ENCODE measurements around the gene APCDD1L.
"Not testable (repeated sequence)": the region's sequence is repeated elsewhere in the genome, so short reads cannot be mapped to it uniquely, and the experiment has no call there.

APCDD1L gene

DNA sequence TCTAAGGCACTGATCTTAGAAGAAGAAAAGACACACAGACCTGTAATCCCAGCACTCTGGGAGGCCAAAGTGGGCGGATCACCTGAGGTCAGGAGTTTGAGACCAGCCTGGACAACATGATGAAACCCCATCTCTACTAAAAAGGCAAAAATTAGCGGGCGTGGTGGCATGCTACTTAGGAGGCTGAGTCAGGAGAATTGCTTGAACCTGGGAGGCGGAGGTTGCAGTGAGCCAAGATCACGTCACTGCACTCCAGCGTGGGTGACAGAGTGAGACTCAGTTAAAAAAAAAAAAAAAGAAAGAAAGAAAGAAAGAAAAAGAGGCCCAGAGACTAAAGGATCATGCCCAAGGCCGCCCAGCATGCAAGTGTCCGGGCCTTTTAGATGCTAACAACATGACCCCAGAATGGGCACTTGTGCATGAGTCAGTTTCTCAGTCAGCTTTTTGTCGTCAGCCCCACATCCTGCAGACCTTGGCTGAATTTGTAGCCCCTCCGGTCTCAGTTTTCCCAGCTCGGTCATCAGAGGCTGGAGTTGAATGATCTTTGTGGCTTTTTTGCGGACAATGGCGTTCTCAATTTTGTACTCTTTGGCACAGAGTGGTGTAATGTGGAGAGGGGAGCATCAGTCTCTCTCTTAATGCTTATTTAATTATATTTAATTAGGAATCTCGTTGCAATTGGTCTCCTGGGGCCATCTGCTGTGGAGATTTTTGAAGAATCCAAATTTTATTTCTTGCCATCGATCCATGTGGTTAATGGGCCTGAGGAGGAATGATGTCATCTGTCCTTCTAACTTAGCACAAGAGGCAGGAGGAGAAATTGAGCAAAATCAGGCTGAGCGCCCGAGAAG, 30.6 kb upstream of the APCDD1L start:
- in situ Hi-C loops (cut with MboI; ENCODE audit: low sequenced_read_pairs), result no loop called here

DNA sequence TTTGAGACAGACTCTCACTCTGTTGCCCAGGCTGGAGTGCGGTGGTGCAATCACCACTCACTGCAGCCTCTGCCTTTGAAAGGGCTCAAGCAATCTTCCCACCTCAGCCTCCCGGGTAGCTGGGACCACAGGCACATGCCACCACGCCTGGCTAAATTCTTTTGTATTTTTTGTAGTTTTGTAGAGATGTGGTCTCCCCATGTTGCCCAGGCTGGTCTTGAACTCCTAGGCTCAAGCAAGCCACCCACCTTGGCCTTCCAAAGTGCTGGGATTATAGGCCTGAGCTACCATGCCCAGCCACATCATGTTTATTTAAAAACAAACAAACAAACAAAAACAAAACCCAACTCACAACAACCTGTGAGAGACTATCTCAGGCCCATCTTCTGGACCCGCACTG, 29.7 kb upstream of the APCDD1L start:
- in situ Hi-C loops (cut with MboI; ENCODE audit: low sequenced_read_pairs), result no loop called here

DNA sequence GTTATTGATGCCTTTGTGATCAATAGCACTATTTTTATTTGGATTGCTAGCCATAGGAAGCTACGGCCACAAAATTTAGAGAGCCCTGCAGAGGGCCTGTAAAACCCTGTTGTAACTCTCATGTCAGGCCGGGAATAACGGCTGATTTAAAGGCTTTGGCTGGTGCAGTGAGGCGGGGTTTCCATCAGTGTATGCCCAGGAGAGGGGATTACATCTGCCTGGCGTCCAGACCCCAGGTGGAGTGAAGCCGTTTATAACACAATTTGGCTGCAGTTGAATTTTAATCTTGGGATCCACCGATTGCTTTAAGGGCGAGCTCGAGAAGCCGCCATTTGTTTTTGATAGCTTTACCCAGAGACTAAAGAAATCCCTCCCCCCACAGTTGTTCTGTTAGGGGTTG, 29.1 kb upstream of the APCDD1L start:
- in situ Hi-C loops (cut with MboI; ENCODE audit: low sequenced_read_pairs), result no loop called here

DNA sequence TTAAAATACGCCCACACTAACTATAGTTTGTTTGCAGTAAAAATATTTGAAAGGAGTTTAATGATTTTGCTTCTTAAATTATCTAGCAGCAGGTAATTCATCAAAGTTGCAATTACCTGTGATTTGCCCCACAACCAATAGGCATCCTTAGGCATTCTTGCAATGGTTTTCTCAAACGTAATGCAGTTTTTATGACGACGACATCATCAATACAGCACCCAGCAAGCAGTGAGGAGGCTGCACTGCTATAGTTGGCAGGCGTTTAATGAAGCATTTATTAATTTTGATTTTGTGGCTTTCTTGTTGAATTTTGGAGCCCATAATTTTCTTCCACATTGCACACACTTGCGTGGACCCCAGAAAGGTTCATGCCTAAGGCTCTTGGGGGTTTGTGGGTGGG, 28.1 kb upstream of the APCDD1L start:
- in situ Hi-C loops (cut with MboI; ENCODE audit: low sequenced_read_pairs), result no loop called here

DNA sequence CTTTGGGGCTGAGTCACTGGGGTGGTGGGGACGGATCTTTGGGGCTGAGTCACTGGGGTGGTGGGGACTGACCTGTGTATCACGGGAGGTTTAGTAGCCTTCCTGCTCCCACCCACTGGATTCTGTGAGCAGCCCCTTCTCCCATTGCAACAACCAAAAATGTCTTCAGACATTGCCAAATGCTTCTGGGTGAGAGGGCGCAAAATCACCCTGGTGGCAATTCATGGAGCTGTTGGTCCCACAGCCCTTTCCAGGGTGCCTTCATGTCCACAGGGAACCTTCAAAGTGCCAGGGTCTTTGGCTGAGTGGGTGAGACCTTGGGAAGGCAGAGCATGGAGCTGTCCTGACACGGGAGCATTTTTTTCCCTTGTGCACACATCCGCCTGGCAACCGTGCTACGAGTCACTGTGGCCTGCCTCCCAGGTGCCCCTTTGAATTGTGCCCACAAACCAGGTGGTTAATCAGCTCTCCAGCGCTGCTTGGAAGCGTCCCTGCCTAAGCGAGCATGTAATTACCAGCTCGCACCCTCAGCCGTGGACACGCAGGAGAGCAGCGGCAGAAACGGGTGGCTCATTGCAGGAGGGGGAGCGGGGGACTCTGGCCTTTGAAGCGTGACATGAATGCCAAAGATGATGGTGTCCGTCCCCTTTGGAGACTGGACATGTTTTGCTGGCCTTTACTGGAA, 27.4 kb upstream of the APCDD1L start:
- in situ Hi-C loops (cut with MboI; ENCODE audit: low sequenced_read_pairs), result no loop called here

DNA sequence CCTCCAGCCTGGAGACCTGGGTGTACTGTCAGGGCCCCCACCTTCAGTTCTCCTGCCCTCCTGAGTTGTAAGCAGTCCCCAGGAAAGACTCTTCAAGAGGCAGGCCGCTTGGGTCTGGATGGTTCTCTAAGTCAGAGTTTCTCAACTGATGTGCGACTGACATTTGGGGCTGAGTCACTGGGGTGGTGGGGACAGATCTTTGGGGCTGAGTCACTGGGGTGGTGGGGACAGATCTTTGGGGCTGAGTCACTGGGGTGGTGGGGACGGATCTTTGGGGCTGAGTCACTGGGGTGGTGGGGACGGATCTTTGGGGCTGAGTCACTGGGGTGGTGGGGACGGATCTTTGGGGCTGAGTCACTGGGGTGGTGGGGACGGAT, 26.8 kb upstream of the APCDD1L start:
- in situ Hi-C loops (cut with MboI; ENCODE audit: low sequenced_read_pairs), result not testable (repeated sequence)

DNA sequence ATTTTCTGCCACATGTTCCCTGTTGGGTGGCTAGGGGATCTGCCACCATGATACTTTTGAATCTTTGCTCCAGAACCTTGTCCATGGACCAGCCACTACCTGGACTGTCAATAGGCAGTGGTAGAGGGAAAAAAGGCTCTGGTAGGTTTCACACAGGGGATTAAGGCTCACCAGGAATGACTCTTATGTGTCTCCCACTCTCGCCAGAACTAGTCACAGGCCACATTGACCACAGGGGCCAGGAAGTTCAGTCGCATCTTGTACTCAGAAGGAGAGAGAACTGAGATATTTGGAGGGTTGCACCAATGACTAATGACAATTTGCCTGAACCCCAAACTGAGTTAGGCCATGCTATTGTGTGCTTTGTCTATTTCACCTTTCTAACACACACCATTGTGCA, 23.6 kb upstream of the APCDD1L start:
- in situ Hi-C loops (cut with MboI; ENCODE audit: low sequenced_read_pairs), result no loop called here

DNA sequence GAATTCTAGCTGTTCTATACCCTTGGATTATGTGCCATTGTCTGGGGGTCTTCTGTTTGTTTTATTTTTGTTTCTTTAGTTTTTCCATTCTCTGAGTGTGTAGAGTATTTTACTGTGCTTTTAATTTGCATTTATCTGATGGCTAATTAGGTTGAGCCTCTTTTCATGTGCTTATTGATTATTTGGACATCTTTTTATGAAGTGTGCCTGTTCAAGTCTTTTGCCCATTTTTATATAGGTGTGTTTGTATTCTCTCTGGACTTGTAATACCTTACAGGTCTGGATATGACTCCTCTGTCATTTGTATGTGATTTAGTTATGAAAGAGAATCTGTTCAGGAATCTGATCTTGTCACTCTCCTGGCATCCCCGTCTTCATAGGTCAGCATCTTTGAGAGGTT, 22.6 kb upstream of the APCDD1L start:
- in situ Hi-C loops (cut with MboI; ENCODE audit: low sequenced_read_pairs), result no loop called here

DNA sequence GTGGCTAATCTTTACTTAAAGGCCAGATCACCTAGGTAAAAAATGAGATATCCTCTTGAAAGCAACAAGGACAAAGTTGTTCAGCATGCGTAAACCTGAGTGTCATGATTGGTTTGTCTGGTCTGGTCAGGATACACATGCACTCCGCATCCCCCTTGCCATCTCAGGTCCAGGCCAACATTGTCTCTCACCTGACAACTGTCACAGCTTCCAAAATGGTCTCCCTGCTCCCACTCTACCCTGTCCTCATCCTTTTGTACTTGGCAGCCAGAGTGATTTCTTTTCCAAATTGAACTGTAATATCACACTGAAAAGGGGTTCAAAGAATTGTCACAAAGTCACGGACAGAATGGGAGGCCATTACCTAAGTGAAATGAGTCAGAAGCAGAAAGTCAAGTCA, 21.1 kb upstream of the APCDD1L start:
- in situ Hi-C loops (cut with MboI; ENCODE audit: low sequenced_read_pairs), result no loop called here

DNA sequence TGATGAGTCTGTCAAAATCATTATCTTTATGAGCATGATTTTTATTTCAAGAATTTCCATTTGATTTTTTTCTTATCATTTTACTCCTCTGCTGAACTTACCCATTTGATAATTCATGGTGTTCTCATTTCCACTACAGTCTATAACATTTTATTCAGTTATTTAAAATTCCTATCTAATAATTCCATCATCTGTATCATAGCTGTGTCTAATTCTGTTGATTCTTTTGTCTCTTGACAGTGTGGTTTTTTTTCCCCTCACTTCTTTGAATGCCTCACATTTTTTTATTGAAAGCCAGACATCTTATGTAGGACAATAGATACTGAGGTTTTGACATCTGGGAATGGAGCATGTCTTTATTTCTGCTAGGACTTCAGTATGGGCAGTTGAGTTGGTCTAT, 16.5 kb upstream of the APCDD1L start:
- in situ Hi-C loops (cut with MboI; ENCODE audit: low sequenced_read_pairs), result no loop called here

DNA sequence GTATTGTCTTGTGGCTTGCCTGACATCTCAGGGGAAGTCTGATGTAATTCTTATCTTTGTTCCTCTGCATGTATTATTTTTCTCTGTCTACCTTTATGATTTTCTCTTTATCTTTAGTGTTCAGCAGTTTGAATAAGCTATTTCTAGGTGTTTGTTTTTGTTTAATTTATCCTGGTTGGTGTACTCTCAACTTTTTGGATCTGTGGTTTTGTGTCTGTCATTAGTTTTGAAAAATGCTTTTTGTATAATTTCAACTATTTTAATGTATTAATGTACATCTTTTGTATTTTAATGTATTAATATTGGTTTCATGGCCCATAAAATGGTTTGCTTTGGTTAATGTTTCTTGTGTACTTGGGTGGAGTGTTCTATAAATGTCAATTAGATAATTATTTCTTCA, 15.9 kb upstream of the APCDD1L start:
- in situ Hi-C loops (cut with MboI; ENCODE audit: low sequenced_read_pairs), result no loop called here

DNA sequence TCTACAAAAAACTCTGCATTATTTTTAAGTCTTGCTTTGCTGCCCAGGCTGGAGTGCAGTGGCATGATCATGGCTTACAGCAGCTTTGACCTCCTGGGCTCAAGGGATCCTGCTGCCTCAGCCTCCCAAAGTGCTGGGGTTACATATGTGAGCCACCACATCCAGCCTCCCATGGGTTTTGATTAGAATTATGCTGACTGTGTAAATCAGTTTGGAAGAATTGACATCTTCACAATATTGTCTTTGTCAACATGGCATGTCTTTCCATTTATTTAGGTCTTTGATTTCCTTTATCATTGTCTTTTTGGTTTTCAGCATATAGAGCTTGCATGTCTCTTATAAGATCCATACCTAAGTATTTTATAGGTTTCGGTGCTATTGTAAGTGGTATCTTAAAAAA, 13.2 kb upstream of the APCDD1L start:
- in situ Hi-C loops (cut with MboI; ENCODE audit: low sequenced_read_pairs), result no loop called here

DNA sequence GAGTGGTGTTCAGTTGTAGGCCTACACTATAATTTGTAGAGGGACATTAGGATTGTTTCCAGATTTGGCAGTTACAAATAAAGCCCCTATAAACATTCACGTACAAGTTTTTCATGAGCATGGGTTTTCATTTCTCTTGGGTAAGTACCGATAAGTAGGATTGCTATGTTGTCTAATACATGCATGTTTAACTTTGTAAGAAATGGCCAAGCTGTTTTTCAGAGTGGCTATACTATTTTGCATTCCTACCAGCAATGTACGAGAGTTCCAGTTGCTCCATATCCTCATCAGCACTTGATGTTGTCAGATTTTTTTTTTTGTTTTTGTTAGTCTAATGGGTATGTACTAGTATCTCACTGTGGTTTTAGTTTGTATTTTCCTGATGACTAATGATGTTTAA, 11.2 kb upstream of the APCDD1L start:
- in situ Hi-C loops (cut with MboI; ENCODE audit: low sequenced_read_pairs), result no loop called here

DNA sequence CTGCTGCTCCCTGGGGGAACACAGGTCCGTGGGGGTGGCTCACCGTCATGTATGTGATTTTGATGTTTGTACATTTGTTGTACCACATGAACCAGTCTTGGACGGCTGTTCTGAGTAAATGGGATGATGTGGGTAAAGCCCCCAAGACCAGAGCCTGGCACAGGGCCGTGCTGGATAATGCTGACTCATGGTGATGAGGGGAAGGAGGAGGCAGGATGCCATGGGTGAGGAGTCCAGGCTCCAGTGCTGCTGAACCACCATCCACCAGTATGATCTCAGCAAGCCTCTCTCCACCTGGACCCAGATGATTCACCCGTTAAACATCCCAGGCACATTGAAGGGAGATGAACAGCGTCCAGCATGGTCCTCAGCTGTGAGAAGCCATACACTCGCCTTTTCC, 9.6 kb upstream of the APCDD1L start:
- in situ Hi-C loops (cut with MboI; ENCODE audit: low sequenced_read_pairs), result no loop called here

DNA sequence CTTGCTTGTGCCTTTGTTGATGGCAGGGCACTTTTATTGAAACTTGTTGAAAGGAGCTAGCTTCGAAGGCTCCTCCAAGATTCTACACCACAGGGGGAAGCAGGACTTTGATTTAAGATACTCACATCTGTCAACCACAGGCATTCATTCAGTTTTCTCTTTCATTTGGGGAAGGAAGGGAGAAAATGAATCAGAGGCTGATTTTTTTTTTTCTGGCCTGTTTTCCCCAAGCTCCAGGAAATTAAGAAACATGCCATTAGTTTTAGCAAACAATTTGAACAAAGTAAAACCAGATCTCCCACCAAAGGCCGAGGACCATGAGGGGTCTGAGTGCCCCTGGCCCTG, 8.7 kb upstream of the APCDD1L start:
- in situ Hi-C loops (cut with MboI; ENCODE audit: low sequenced_read_pairs), result no loop called here

DNA sequence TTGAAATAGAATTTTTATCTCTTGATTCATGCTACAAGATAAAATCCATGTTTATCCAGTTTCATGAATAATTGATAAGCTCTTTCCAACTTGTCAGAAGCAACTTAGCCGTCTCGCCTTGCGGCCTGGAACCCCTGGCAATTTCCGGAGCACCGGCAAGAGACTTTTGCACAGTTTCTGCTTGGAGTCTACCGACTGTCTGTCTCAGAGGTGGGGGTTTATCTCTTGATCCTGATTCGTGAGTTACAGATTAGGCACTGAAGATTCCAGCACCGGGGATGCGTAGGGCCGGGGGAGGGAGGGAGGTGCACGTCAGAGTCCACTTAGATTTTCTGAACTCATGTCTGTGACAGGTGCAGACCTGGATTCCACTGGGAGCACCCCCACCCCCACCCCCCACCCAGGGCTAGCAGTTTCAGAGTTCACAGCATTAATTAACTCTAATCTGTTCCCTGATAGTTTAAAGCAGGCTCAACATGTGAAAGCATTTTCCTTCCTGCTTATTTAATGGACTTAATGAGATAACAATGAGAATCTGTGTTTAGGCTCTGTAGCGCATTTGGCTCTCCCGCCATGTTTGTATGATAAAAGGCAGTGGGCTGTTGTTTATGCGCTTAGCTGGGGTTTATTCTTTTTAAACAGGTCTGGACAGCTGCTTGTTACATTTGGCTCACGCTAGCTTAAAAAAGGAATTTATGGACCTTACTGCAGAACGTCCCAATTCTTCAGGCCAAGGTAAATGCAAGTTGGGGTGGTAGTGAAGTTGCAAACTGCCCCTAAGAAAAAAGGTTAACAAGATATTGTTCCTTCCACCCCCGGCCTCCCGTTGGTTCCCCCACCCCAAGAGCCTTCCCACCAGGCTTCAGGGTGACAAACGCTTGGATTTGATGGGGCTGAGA, 8.1 kb upstream of the APCDD1L start:
- in situ Hi-C loops (cut with MboI; ENCODE audit: low sequenced_read_pairs), result no loop called here

DNA sequence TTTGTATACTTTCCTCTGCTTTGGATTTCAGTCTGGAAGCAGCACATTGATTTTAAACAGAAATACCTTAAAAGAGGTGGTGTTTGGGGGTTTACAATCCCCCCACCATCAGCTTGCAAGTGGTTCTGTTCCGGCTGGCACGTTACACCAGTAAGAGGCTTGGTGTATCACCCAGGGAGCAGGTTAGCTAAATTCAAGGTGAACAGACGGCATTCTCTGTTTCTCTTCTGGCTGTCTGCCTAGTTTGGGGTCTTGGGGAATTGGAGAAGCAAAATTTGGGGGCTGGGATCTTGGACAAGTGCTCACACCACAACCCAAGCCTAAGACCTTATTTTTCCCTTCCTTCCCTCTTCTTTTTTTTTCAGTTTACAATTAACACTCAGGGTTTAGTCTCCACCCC, 7.5 kb upstream of the APCDD1L start:
- in situ Hi-C loops (cut with MboI; ENCODE audit: low sequenced_read_pairs), result no loop called here

DNA sequence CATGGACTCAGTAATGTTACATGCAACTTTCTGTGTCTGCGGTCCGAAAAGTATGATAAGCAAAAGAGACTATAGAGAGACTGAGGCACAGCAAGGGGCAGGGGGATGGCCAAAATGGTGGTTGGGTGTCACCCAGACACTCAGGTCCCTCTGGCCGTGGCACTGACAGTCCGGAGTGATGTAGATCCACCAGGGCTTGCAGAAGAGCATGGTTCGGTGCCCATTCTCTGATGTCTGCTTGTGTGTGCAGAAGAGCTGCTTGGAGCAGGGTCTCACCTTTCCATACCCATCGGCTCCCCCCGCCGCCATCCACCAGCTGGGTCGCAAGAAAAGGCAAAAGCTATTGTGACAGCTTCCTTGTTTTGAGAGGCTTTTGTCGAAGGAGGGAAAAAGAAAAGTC, 6.6 kb upstream of the APCDD1L start:
- in situ Hi-C loops (cut with MboI; ENCODE audit: low sequenced_read_pairs), result no loop called here

DNA sequence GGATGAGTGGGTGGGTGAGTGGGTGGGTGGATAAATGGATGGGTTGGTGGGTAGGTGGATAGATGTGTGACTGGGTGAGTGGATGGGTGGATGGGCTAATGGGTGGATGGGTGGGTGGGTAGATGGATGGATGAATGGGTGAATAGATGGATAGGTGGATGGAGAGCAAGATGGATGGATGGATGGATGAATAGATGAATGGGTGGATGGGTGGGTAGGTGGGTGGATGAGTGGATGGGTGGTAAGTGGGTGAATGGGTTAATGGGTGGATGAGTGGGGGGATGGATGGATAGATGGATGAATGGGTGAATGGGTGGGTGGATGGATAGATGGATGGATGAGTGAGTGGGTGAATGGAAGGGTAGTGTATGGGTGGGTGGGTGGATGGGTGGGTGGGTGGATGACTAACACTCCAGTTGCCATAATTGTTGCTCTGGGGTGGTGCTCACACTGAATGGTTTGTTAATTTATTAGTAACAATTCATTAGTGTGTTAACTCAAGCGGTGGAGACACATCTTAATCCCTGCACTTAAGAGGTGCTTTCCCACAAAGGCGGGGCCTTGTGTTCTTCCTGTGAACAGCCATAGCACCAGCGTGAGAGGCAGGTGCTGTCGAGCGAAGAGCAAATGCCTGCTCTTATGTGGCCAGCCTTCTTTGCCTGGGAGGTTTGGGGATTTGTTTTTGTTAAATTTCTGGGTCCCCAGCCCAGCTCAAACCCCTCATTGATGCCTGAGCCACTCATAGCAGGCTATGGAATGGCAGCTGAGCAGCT, 4.9 kb upstream of the APCDD1L start:
- in situ Hi-C loops (cut with MboI; ENCODE audit: low sequenced_read_pairs), result no loop called here

DNA sequence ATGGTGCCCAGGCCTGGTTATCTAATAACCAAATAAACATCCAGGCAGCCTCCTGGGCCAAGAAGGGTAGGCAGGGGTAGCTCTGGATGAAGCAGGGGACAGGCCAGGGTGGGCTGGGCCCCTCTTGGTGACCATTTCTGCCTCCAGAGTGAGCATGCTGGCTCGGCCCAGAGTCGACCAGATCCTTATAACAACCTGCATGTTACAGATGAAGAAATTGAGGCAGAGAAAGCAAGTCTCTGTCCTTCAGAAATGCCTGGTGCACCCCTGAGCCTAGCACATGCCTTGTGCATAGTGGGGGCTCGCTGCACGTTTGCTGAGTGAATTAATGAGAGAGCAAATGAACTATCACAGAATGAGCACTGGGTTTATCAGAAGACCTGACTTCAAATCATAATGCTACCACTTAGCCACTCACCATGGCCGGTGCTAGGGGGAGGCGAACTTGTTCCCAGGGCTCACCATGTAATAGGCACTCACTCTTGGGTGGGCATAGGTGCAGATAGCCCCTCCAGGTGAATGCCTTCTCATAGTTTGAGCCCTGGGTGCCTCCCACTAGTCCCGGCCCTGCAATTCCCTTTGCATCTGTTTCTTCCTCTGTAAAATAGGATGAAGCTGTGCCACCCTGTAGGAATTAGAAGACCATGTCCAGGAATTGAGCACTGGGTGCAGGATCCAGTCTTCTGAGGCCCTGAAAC, 3.8 kb upstream of the APCDD1L start:
- in situ Hi-C loops (cut with MboI; ENCODE audit: low sequenced_read_pairs), result no loop called here
